Adrenal gland (tissue), 12 donors: ENCODE data around the gene C12orf43. TPM values are rescaled to one million over a fixed set of nuclear protein-coding genes. Genes with fewer than 3 reads are reported as not detected.

ENCODE experiments used
- DNase-seq, 7 donors: peaks; one replicate each; pipeline ENCODE4 v3.0.0-alpha.2; 2019 to 2020
- H3K27ac ChIP-seq, 5 donors: fragments of 200-600 bp; sonication (generic) in 4 of 5; 1 replicate in 3 of 5; 2 replicates in 2 of 5; pipeline versions ENCODE4 v1.5.1 to v1.8.0; 2016 to 2020; ENCODE audit warnings: mild to moderate bottlenecking in 1 of 5
- H3K27me3 ChIP-seq: fragments of 200-600 bp; 2 replicates; pipeline ENCODE4 v1.8.0; 2021
- H3K36me3 ChIP-seq, 2 donors: fragments of 200-600 bp; replicated peaks in 1 of 2; 1 replicate in 1 of 2; 2 replicates in 1 of 2; pipeline versions ENCODE4 v1.5.1 to v1.8.0; 2018 to 2022
- H3K4me1 ChIP-seq, 2 donors: fragments of 200-600 bp; replicated peaks in 1 of 2; 1 replicate in 1 of 2; 2 replicates in 1 of 2; pipeline versions ENCODE4 v1.5.1 to v1.8.0; 2018 to 2021
- H3K4me3 ChIP-seq, 4 donors: fragments of 200-600 bp; sonication (generic) in 3 of 4; one replicate each; pipeline ENCODE4 v1.5.1; 2016 to 2018
- H3K9me3 ChIP-seq, 3 donors: fragments of 200-600 bp; sonication (generic) in 1 of 3; replicated peaks in 1 of 3; 1 replicate in 2 of 3; 2 replicates in 1 of 3; pipeline versions ENCODE4 v1.5.1 to v1.8.0; 2016 to 2021
- POLR2A ChIP-seq, 2 donors: fragments of 450-650 bp; IDR thresholded peaks; one replicate each; pipeline ENCODE4 v1.6.1; 2017; ENCODE audit warnings: antibody characterized with exemption in 2 of 2, mild to moderate bottlenecking in 2 of 2, moderate library complexity in 1 of 2
- WGBS, 4 donors: extraction: QIAGEN DNeasy Blood & Tissue Kit in 2 of 4; methylation state at CpG; one replicate each; pipeline versions ENCODE4 v1.1.5 to v1.1.7; 2013 to 2017; 5-methylcytosine and 5-hydroxymethylcytosine counted together
- intact Hi-C, 2 donors: fragments of 100-400 bp; cut with DNase I; formaldehyde crosslinking; loops; one replicate each; pipeline versions ENCODE4 v1.14.1 to v1.15.0; 2022 to 2023
- polyA plus RNA-seq, 3 donors: library from polyadenylated mRNA; stranded (reverse); fragments of 200-250 nt in 2 of 3; fragments of 350-450 nt in 1 of 3; fragmentation: Illumina TruSeq in 1 of 3; extraction: RNeasy Lipid Tissue Mini Kit (QIAGEN cat#74804) in 1 of 3; gene quantifications; one replicate each; pipeline ENCODE4 v1.2.3, GENCODE V29; 2013 to 2014
- total RNA-seq, 9 donors: library from RNA; depleted of rRNA in 4 of 9; stranded (reverse); fragments of >200 nt in 4 of 9; fragments of 120-200 nt in 1 of 9; fragmentation: NEBNext Ultra II Directional in 1 of 9; extraction: Animal tissue kit (Norgen Biotek cat#: 25700) in 1 of 9; gene quantifications; one replicate each; pipeline versions ENCODE4 v1.1.0 to v1.2.4, GENCODE V29; 2013 to 2023
- TF ChIP-seq, protein P1 (sequence below), 6 experiments: fragments of 450-650 bp in 4 of 6; fragments of 200-600 bp in 2 of 6; sonication (generic) in 1 of 6; IDR thresholded peaks; 1 replicate in 5 of 6; 2 replicates in 1 of 6; pipeline versions ENCODE4 v1.5.1 to v1.8.0; 2016 to 2021; ENCODE audit warnings: antibody characterized with exemption in 6 of 6, mild to moderate bottlenecking in 2 of 6, moderate library complexity in 1 of 6
- donor health status: healthy with polysubstance abuse.
- donor health status: Bipolar disorder and iron deficiency.
- donor health status: DM: yes; HTN: yes; CAD: no.
- donor health status: DM: no; HTN: no; CAD: no.
- donor health status: DM: no; HTN: no; CAD: no.
- donor health status: DM: yes; HTN: yes; CAD: no.

The C12orf43 gene
- total and polyA plus RNA-seq, 12 donors = 8.9 to 20.0 (median 13.5) TPM

DNA sequence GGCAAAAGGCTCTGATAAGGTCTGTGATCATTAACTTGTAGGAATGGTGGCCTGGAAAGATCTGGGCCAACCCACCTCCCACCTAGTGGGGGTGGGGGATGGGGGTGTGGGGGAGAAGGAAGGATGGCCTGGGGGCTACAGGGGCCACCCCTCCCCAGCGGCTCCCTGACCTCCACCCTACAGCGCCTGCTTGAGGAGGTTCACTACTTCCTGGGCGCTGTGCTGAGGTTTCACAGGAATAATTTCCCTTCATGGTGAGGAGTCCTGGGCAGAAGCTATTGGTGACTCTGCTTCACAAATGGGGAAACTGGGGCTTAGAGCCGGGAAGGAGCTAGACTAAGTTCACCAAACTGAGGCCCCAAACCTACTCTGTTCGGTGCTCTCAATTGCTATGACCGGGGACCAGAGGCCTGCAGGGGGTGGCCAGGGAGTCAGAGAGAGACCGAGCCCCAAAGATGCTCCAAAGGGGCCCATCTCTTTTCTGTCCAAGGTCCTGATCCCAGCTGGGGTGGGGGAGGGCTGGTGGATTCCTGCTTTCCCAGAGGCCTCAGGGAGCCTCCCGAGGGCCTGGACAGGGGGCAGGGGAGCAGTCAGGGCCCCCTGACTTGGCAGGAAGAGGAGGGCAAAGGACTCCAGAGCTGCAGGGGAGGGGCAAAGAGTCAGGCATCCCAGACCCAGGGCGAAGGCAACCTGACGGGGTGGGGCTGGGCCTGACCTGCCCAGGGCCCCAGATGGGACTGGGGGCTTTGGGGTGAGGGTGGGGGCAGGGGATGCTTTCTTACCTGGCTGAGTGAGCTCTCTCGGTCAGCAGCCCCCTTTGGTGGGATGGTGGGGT lies 36.2 kb downstream of the C12orf43 start:
- Histone ChIP-seq H3K27me3 (no peaks in the 10 kb centered on the region), H3K4me3 (no peak overlapping the region), H3K4me1 (no peaks in the 10 kb centered on the region), H3K27ac (no peak overlapping the region), H3K9me3 (no peaks in the 10 kb centered on the region), H3K36me3 (no peaks in the 10 kb centered on the region)
- DNase-seq = no peak
- intact Hi-C loops = loop anchor here (10.0 kb wide), 3 partner anchors 225 to 395 kb away; partner anchors contain the start of genes CABP1 (in 2 of the 2) and POP5 (in 1 of the 2)
- 65 to 81% (median 78%) methylated on average over 7 to 11 of the region's 11 CpGs for WGBS, 4 donors
- TF ChIP-seq POLR2A (IDR thresholded peaks at IDR 0.05) = no peak
- TF ChIP-seq, protein P1, sequence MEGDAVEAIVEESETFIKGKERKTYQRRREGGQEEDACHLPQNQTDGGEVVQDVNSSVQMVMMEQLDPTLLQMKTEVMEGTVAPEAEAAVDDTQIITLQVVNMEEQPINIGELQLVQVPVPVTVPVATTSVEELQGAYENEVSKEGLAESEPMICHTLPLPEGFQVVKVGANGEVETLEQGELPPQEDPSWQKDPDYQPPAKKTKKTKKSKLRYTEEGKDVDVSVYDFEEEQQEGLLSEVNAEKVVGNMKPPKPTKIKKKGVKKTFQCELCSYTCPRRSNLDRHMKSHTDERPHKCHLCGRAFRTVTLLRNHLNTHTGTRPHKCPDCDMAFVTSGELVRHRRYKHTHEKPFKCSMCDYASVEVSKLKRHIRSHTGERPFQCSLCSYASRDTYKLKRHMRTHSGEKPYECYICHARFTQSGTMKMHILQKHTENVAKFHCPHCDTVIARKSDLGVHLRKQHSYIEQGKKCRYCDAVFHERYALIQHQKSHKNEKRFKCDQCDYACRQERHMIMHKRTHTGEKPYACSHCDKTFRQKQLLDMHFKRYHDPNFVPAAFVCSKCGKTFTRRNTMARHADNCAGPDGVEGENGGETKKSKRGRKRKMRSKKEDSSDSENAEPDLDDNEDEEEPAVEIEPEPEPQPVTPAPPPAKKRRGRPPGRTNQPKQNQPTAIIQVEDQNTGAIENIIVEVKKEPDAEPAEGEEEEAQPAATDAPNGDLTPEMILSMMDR (IDR thresholded peaks at IDR 0.05) = no peak

DNA sequence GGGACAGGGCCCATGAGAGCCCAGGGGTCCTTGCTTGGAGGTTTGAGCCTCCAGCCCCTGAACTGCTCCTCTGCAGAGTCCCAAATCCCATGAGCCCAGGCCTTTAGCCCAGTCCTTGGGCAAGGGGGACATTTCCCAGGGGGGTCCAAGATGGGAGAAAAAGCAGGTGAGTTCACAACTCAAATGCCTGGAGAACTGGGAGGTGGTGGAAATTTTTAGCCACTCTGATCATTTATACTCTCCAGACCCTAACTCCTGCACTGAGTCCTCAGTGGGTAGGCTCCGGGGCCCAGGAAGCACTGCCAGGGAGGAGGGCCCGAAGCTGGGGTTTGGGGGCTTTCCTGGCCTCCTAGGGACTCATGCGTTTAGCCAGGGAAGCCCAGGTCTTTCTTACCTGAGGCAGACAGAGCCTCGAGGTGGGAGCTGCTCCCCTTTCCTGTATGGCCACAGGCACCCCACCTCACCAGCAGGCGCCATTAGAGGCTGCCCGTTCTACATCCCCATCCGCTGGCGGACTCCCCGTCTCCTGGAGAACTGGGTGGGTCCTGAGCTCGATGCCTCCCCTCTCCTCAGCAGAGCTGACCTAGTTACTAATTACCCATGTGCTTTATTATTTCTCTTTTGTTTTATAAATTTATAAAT lies 36.9 kb downstream of the C12orf43 start:
- no peaks in the 10 kb centered on the region for H3K9me3 ChIP-seq
- WGBS, 4 donors = 81 to 89% (median 87%) methylated on average over 9 to 10 of the region's 10 CpGs
- H3K27me3 ChIP-seq = no peaks in the 10 kb centered on the region
- TF ChIP-seq, protein P1 (IDR thresholded peaks at IDR 0.05) = no peak
- no peak for TF ChIP-seq POLR2A (IDR thresholded peaks at IDR 0.05)
- intact Hi-C loops = loop anchor here (10.0 kb wide), 3 partner anchors 225 to 395 kb away; partner anchors contain the start of genes CABP1 (in 2 of the 2) and POP5 (in 1 of the 2)
- no peaks in the 10 kb centered on the region for H3K36me3 ChIP-seq
- no peaks in the 10 kb centered on the region for H3K4me1 ChIP-seq
- no peak overlapping the region for H3K27ac ChIP-seq
- no peak overlapping the region for H3K4me3 ChIP-seq
- no peak for DNase-seq

DNA sequence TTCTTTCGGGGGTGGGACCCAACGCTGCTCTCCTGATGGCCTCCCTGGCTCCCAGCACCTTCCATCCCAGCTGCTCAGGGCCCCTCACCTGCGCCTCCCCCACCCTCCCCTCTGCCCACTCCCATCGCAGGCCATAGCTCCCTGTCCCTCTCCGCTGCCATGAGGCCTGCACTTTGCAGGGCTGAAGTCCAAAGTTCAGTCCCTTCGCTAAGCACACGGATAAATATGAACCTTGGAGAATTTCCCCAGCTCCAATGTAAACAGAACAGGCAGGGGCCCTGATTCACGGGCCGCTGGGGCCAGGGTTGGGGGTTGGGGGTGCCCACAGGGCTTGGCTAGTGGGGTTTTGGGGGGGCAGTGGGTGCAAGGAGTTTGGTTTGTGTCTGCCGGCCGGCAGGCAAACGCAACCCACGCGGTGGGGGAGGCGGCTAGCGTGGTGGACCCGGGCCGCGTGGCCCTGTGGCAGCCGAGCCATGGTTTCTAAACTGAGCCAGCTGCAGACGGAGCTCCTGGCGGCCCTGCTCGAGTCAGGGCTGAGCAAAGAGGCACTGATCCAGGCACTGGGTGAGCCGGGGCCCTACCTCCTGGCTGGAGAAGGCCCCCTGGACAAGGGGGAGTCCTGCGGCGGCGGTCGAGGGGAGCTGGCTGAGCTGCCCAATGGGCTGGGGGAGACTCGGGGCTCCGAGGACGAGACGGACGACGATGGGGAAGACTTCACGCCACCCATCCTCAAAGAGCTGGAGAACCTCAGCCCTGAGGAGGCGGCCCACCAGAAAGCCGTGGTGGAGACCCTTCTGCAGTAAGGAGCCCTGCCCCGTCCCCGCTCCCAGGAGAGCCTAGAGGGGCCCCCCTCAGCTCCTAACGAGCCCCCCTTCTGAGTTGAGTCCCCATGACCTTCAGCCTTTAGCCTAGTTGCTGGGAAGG lies 37.7 kb downstream of the C12orf43 start, which contains the start of gene HNF1A:
Gene HNF1A (plus strand): TSS at position 248 of the 924 bp plus-strand sequence. CDS start 226 bp downstream, at position 474.
- no peak for DNase-seq
- intact Hi-C loops = loop anchor here (10.0 kb wide), 3 partner anchors 224 to 394 kb away; partner anchors contain the start of genes CABP1 (in 2 of the 2) and POP5 (in 1 of the 2)
- Histone ChIP-seq H3K9me3 (no peaks in the 10 kb centered on the region), H3K27me3 (no peaks in the 10 kb centered on the region), H3K4me1 (no peaks in the 10 kb centered on the region), H3K36me3 (no peaks in the 10 kb centered on the region), H3K27ac (no peak within 1 kb of the TSS), H3K4me3 (no peak within 1 kb of the TSS)
- TF ChIP-seq POLR2A (IDR thresholded peaks at IDR 0.05) = no peak
- TF ChIP-seq, protein P1 (IDR thresholded peaks at IDR 0.05) = no peak
- 76 to 82% (median 81%) methylated on average over 13 to 40 of the region's 40 CpGs for WGBS, 4 donors
